DOHH2 (cell line): ENCODE results near the gene UGT2B10.
"Not testable (repeated sequence)": the region's sequence is repeated elsewhere in the genome, so short reads cannot be mapped to it uniquely, and the experiment has no call there.

Experiments used
- H3F3A ChIP-seq: fragments of 200-600 bp; sonication (generic), shearing (Covaris generic); 2 replicates; pipeline ENCODE4 v1.6.0; 2016; ENCODE audit warnings: antibody characterized with exemption, mild to moderate bottlenecking; ENCODE audit not compliant: control insufficient read depth, insufficient read depth
- H3K27ac ChIP-seq: fragments of 200-600 bp; sonication (generic); 2 replicates; pipeline ENCODE4 v1.5.1; 2014; ENCODE audit warnings: low read depth, mild to moderate bottlenecking, low read length, moderate library complexity
- H3K27me3 ChIP-seq: fragments of 200-600 bp; sonication (generic); 2 replicates; pipeline ENCODE4 v1.6.1; 2014; ENCODE audit warnings: mild to moderate bottlenecking, low read length, mixed read lengths; ENCODE audit not compliant: control insufficient read depth
- H3K36me3 ChIP-seq: fragments of 200-600 bp; sonication (generic); 2 replicates; pipeline ENCODE4 v1.6.1; 2014; ENCODE audit warnings: mild to moderate bottlenecking, low read length, moderate library complexity, mixed read lengths; ENCODE audit not compliant: control insufficient read depth
- H3K4me1 ChIP-seq: fragments of 200-600 bp; sonication (generic); 2 replicates; pipeline ENCODE4 v1.6.1; 2014; ENCODE audit warnings: mild to moderate bottlenecking, low read length, mixed read lengths; ENCODE audit not compliant: control insufficient read depth
- H3K4me2 ChIP-seq: fragments of 200-600 bp; sonication (generic); 2 replicates; pipeline ENCODE4 v1.6.0; 2014; ENCODE audit warnings: mild to moderate bottlenecking, low read length, moderate library complexity
- H3K4me3 ChIP-seq: fragments of 200-600 bp; sonication (generic); 2 replicates; pipeline ENCODE4 v1.5.1; 2014; ENCODE audit warnings: mild to moderate bottlenecking, low read length, mixed read lengths
- H3K79me2 ChIP-seq: fragments of 200-600 bp; sonication (generic); 2 replicates; pipeline ENCODE4 v1.6.1; 2014; ENCODE audit warnings: mild to moderate bottlenecking, low read length, mixed read lengths; ENCODE audit not compliant: control insufficient read depth
- H3K9me2 ChIP-seq: fragments of 200-600 bp; sonication (generic); replicated peaks from 2 replicates; pipeline ENCODE4 v1.6.1; 2014; ENCODE audit warnings: mild to moderate bottlenecking, low read length, mixed read lengths; ENCODE audit not compliant: control insufficient read depth
- H3K9me3 ChIP-seq: fragments of 200-600 bp; sonication (generic); 2 replicates; pipeline ENCODE4 v1.6.1; 2014; ENCODE audit warnings: antibody characterized with exemption, low read length, mixed read lengths; ENCODE audit not compliant: control insufficient read depth, insufficient read depth
- H4K20me1 ChIP-seq: fragments of 200-600 bp; sonication (generic); 2 replicates; pipeline ENCODE4 v1.6.0; 2014; ENCODE audit warnings: low read depth, mild to moderate bottlenecking, antibody characterized with exemption, low read length, moderate library complexity; ENCODE audit not compliant: control insufficient read depth, insufficient read depth
- EZH2phosphoT487 ChIP-seq: fragments of 200-600 bp; sonication (generic); IDR thresholded peaks from 2 replicates; pipeline ENCODE4 v1.6.1; 2017; ENCODE audit warnings: borderline replicate concordance, mild to moderate bottlenecking, antibody characterized with exemption, low read length, moderate library complexity, mixed read lengths
- TF ChIP-seq, protein P1 (sequence below): fragments of 200-600 bp; sonication (generic); IDR thresholded peaks from one replicate; pipeline ENCODE4 v1.5.1; 2014; ENCODE audit warnings: antibody characterized with exemption, mild to moderate bottlenecking, low read depth, low read length; ENCODE audit not compliant: poor library complexity, severe bottlenecking

Gene UGT2B10

GRCh38 chr4:68815617-68816409 is at the start of gene UGT2B10:
TSS of gene UGT2B10 (plus strand) at chr4:68815994. CDS start at chr4:68816020, 26 bp downstream.
- not testable (repeated sequence) for H3K79me2 ChIP-seq, H4K20me1 ChIP-seq, H3F3A ChIP-seq, H3K9me2 ChIP-seq, H3K36me3 ChIP-seq, H3K4me2 ChIP-seq, H3K4me3 ChIP-seq, H3K27ac ChIP-seq, H3K9me3 ChIP-seq, H3K4me1 ChIP-seq, H3K27me3 ChIP-seq

GRCh38 chr4:68771836-68772235 is 44.0 kb upstream of the UGT2B10 start:
- not testable (repeated sequence) for H3K4me1 ChIP-seq, H3K9me2 ChIP-seq, H3K27ac ChIP-seq

DNA sequence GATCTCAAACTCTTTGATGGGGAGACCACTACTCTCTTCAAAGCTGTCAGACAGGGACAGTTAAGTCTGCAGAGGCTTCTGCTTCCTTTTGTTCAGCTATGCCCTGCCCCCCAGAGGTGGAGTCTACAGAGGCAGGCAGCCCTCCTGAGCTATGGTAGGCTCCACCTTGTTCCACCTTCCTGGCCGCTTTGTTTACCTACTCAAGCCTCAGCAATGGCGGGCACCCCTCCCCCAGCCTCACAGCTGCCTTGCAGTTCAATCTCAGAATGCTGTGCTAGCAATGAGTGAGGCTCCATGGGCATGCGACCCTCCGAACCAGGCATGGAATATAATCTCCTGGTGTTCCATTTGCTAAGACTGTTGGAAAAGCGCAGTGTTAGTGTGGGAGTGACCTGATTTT is 42.1 kb upstream of the UGT2B10 start:
- Histone ChIP-seq H3K27me3 (no peaks in the 10 kb centered on the region), H3K4me3 (no peak overlapping the region), H4K20me1 (no peaks in the 10 kb centered on the region), H3K4me2 (no peak overlapping the region), H3K79me2 (no peaks in the 10 kb centered on the region), H3F3A (no peaks in the 10 kb centered on the region), H3K9me2 (no peaks in the 10 kb centered on the region), H3K36me3 (no peaks in the 10 kb centered on the region), H3K4me1 (no peaks in the 10 kb centered on the region), H3K9me3 (no peaks in the 10 kb centered on the region), H3K27ac (no peak overlapping the region)
- no peak for TF ChIP-seq EZH2phosphoT487
- TF ChIP-seq, protein P1, sequence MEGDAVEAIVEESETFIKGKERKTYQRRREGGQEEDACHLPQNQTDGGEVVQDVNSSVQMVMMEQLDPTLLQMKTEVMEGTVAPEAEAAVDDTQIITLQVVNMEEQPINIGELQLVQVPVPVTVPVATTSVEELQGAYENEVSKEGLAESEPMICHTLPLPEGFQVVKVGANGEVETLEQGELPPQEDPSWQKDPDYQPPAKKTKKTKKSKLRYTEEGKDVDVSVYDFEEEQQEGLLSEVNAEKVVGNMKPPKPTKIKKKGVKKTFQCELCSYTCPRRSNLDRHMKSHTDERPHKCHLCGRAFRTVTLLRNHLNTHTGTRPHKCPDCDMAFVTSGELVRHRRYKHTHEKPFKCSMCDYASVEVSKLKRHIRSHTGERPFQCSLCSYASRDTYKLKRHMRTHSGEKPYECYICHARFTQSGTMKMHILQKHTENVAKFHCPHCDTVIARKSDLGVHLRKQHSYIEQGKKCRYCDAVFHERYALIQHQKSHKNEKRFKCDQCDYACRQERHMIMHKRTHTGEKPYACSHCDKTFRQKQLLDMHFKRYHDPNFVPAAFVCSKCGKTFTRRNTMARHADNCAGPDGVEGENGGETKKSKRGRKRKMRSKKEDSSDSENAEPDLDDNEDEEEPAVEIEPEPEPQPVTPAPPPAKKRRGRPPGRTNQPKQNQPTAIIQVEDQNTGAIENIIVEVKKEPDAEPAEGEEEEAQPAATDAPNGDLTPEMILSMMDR: no peak

More at GRCh38 chr4:68771836-68772235, 44.0 kb upstream of the UGT2B10 start:
- not testable (repeated sequence) for H3K27me3 ChIP-seq, H3K79me2 ChIP-seq, H3K36me3 ChIP-seq, H3K4me3 ChIP-seq, H3K9me3 ChIP-seq, H3F3A ChIP-seq, H4K20me1 ChIP-seq, H3K4me2 ChIP-seq

DNA sequence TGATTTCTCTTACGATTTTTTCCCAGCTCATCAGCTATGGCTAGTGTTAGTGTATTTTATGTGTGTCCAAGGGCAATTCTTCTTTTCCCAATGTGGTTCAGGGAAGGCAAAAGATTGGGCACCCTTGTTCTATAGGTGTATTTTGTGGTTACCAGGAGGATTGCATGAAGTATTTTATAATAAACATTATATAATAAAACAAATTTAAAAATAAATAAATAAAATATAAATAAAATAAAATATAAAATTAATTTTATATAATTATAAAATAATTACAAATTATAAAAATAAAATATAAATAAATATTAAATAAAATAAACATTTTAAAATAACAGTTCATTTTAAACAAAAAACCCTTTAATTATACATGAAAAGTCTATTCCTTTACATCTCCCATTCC is 35.6 kb upstream of the UGT2B10 start:
- TF ChIP-seq, protein P1: no peak
- no peak for TF ChIP-seq EZH2phosphoT487
- Histone ChIP-seq H3K4me1 (no peaks in the 10 kb centered on the region), H3K9me2 (no peaks in the 10 kb centered on the region), H3K4me2 (no peak overlapping the region), H3K27me3 (no peaks in the 10 kb centered on the region), H3K79me2 (no peaks in the 10 kb centered on the region), H3K36me3 (no peaks in the 10 kb centered on the region), H3F3A (no peaks in the 10 kb centered on the region), H3K27ac (no peak overlapping the region), H3K9me3 (no peaks in the 10 kb centered on the region), H3K4me3 (no peak overlapping the region), H4K20me1 (no peaks in the 10 kb centered on the region)
